K562 (cell line): ENCODE results near the gene CLGN. TPM values are rescaled to one million over a fixed set of nuclear protein-coding genes. Genes with fewer than 3 reads are reported as not detected.

Experiments used
- BMI1 ChIP-seq: fragments of 150-350 bp; IDR thresholded peaks from 2 replicates; pipeline ENCODE4 v1.6.1; 2014; ENCODE audit warnings: low read length
- CHD4 ChIP-seq: fragments of 200-600 bp; sonication (generic); IDR thresholded peaks from 3 replicates; pipeline ENCODE4 v1.6.1; 2012; ENCODE audit warnings: low read depth, mild to moderate bottlenecking, mixed read lengths, low read length, inconsistent platforms; ENCODE audit not compliant: insufficient read depth, insufficient replicate concordance, poor library complexity, severe bottlenecking
- HMBOX1 ChIP-seq: sonication (generic); IDR thresholded peaks from 2 replicates; pipeline ENCODE4 v1.6.1; 2016
- MCM2 ChIP-seq: fragments of 450-650 bp; IDR thresholded peaks from 2 replicates; pipeline ENCODE4 v1.6.1; 2017; ENCODE audit warnings: low read depth, mild to moderate bottlenecking
- MITF ChIP-seq: IDR thresholded peaks from 2 replicates; pipeline ENCODE4 v1.6.1; 2014; ENCODE audit warnings: antibody characterized with exemption
- NBN ChIP-seq: fragments of 450-650 bp; IDR thresholded peaks from 2 replicates; pipeline ENCODE4 v1.6.1; 2016; ENCODE audit warnings: low read depth, mild to moderate bottlenecking
- NFE2 ChIP-seq: IDR thresholded peaks from 2 replicates; pipeline ENCODE4 v1.6.1; 2014; ENCODE audit warnings: antibody characterized with exemption, low read depth
- PPARD ChIP-seq: fragments of 250-450 bp; sonication (Bioruptor Pico); IDR thresholded peaks from 2 replicates; pipeline ENCODE4 v1.8.0; 2022; ENCODE audit warnings: inconsistent platforms, mild to moderate bottlenecking, moderate library complexity
- RBM39 ChIP-seq: fragments of 200-400 bp; formaldehyde crosslinking; optimal IDR thresholded peaks from 2 replicates; pipeline ENCODE3; 2018; ENCODE audit warnings: low read depth, low read length
- SAFB ChIP-seq: fragments of 200-400 bp; formaldehyde crosslinking; IDR thresholded peaks from 2 replicates; pipeline ENCODE4 v1.6.1; 2017; ENCODE audit warnings: low read depth, low read length, borderline replicate concordance
- STAT5B ChIP-seq: fragments of 250-450 bp; sonication (Bioruptor Pico); IDR thresholded peaks from 2 replicates; pipeline ENCODE4 v1.8.0; 2021; ENCODE audit warnings: mild to moderate bottlenecking, inconsistent platforms
- ZNF165 ChIP-seq: fragments of 250-450 bp; sonication (Bioruptor Pico); IDR thresholded peaks from 2 replicates; pipeline ENCODE4 v1.4.0; 2020; ENCODE audit warnings: borderline replicate concordance
- ZNF212 ChIP-seq: fragments of 450-650 bp; formaldehyde crosslinking; IDR thresholded peaks from 2 replicates; pipeline ENCODE4 v1.4.0; 2020; ENCODE audit warnings: mild to moderate bottlenecking
- polyA plus RNA-seq, 8 experiments: library from polyadenylated mRNA; depleted of rRNA in 4 of 8; stranded (reverse) in 5 of 8; unstranded in 3 of 8; fragments of >200 nt; fragmentation: Nextera tagmentation in 2 of 8; fragmentation: Illumina TruSeq in 1 of 8; extraction: Ambion mirVana in 2 of 8; extraction: Trizol in 1 of 8; gene quantifications; 2 replicates each; pipeline versions ENCODE4 v1.2.1 to v1.2.3, GENCODE V29; 2011 to 2014; ENCODE audit warnings: inconsistent platforms in 1 of 8, missing spikeins in 1 of 8
- total RNA-seq, 7 experiments: library from RNA; depleted of rRNA in 6 of 7; stranded (reverse); fragments of >200 nt in 6 of 7; fragmentation: Illumina TruSeq in 2 of 7; extraction: Trizol in 2 of 7; gene quantifications; 2 replicates each; pipeline versions ENCODE4 v1.2.1 to v1.2.3, GENCODE V29; 2011 to 2021; ENCODE audit warnings: low replicate concordance in 1 of 7
- TF ChIP-seq, protein P1 (sequence below), 3 experiments: IDR thresholded peaks in 2 of 3; conservative IDR thresholded peaks in 1 of 3; 2 replicates each; pipeline ENCODE4 v1.5.1; 2011 to 2012; ENCODE audit warnings: low read length in 3 of 3, mild to moderate bottlenecking in 3 of 3, control low read depth in 2 of 3, improper control_type of control experiment in 1 of 3, inconsistent platforms in 1 of 3, low read depth in 1 of 3, mixed read lengths in 1 of 3, moderate library complexity in 1 of 3; ENCODE audit not compliant: insufficient read depth in 2 of 3
- TF ChIP-seq, protein P2 (sequence below): IDR thresholded peaks from 3 replicates; pipeline ENCODE4 v1.6.1; 2011; ENCODE audit warnings: borderline replicate concordance, mild to moderate bottlenecking; ENCODE audit not compliant: insufficient read length, insufficient read depth
- TF ChIP-seq, protein P3 (sequence below): fragments of 450-650 bp; IDR thresholded peaks from 2 replicates; pipeline ENCODE4 v1.6.1; 2017; ENCODE audit warnings: antibody characterized with exemption, mild to moderate bottlenecking
- TF ChIP-seq, protein P4 (sequence below): IDR thresholded peaks from 2 replicates; pipeline ENCODE4 v1.6.1; 2011; ENCODE audit not compliant: insufficient read length; ENCODE audit errors: extremely low read depth

The CLGN gene
- total and polyA plus RNA-seq, 9 of the 15 experiments (the other 6 are each of a cell fraction or from before 2014, with no cell fraction given): 0.22 to 3.6 (median 2.7) TPM

DNA sequence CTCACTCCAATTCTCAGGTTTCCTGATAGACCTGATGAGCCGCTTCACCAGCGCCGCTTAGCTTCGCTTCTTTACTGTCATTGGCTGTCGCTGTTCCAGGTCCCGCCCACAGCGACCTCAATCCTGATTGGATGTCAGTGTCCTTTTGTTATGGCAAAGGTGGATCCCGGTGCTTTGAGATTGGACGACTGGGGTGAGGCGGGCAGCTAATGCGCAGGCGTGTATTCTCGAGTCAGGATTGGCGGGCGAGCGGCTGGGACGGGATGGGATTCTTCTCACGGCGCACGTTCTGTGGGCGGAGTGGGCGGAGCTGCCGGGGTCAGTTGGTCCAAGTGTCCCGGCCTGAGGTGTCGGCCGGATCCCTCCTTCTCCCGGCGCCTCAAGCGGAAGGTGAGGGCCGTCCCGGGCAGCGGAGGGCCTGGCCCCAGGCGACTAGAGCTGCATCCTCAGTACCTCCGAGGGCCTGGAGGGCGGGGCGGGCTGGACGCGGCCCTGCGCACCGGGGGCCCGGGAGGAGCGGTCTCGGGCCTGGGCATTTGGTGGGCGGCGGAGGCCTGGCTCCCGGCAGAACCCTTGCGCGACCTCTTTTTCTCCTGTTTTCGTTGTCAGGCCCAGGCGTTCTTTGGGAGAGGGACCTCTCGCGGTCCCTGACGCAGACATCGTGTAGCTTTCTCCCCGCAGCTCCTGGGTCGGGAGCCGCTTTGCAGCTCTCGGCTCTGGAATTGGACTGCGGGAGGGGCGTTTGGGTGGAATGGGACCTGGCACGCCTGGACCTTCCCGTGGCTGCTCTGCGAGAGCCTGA, 53.9 kb downstream of the CLGN start, which contains the start of gene SCOC (continued):
- TF ChIP-seq, protein P1, sequence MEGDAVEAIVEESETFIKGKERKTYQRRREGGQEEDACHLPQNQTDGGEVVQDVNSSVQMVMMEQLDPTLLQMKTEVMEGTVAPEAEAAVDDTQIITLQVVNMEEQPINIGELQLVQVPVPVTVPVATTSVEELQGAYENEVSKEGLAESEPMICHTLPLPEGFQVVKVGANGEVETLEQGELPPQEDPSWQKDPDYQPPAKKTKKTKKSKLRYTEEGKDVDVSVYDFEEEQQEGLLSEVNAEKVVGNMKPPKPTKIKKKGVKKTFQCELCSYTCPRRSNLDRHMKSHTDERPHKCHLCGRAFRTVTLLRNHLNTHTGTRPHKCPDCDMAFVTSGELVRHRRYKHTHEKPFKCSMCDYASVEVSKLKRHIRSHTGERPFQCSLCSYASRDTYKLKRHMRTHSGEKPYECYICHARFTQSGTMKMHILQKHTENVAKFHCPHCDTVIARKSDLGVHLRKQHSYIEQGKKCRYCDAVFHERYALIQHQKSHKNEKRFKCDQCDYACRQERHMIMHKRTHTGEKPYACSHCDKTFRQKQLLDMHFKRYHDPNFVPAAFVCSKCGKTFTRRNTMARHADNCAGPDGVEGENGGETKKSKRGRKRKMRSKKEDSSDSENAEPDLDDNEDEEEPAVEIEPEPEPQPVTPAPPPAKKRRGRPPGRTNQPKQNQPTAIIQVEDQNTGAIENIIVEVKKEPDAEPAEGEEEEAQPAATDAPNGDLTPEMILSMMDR (IDR thresholded peaks at IDR 0.05 in 2 of 3, conservative IDR thresholded peaks at IDR 0.05 in 1 of 3; ENCODE audit: insufficient read depth in 2 of 3, low read depth in 1 of 3, low read length in 3 of 3): no peak
- TF ChIP-seq SAFB (no peak), BMI1 (no peak), NBN (no peak), HMBOX1 (no peak), PPARD (no peak), MCM2 (no peak), MITF (no peak), RBM39 (no peak), CHD4 (no peak), STAT5B (CRISPR knock-in tag) (no peak), NFE2 (no peak), ZNF165 (no peak), ZNF212 (no peak)
- TF ChIP-seq, protein P2, sequence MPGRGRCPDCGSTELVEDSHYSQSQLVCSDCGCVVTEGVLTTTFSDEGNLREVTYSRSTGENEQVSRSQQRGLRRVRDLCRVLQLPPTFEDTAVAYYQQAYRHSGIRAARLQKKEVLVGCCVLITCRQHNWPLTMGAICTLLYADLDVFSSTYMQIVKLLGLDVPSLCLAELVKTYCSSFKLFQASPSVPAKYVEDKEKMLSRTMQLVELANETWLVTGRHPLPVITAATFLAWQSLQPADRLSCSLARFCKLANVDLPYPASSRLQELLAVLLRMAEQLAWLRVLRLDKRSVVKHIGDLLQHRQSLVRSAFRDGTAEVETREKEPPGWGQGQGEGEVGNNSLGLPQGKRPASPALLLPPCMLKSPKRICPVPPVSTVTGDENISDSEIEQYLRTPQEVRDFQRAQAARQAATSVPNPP: no peak
- TF ChIP-seq, protein P3, sequence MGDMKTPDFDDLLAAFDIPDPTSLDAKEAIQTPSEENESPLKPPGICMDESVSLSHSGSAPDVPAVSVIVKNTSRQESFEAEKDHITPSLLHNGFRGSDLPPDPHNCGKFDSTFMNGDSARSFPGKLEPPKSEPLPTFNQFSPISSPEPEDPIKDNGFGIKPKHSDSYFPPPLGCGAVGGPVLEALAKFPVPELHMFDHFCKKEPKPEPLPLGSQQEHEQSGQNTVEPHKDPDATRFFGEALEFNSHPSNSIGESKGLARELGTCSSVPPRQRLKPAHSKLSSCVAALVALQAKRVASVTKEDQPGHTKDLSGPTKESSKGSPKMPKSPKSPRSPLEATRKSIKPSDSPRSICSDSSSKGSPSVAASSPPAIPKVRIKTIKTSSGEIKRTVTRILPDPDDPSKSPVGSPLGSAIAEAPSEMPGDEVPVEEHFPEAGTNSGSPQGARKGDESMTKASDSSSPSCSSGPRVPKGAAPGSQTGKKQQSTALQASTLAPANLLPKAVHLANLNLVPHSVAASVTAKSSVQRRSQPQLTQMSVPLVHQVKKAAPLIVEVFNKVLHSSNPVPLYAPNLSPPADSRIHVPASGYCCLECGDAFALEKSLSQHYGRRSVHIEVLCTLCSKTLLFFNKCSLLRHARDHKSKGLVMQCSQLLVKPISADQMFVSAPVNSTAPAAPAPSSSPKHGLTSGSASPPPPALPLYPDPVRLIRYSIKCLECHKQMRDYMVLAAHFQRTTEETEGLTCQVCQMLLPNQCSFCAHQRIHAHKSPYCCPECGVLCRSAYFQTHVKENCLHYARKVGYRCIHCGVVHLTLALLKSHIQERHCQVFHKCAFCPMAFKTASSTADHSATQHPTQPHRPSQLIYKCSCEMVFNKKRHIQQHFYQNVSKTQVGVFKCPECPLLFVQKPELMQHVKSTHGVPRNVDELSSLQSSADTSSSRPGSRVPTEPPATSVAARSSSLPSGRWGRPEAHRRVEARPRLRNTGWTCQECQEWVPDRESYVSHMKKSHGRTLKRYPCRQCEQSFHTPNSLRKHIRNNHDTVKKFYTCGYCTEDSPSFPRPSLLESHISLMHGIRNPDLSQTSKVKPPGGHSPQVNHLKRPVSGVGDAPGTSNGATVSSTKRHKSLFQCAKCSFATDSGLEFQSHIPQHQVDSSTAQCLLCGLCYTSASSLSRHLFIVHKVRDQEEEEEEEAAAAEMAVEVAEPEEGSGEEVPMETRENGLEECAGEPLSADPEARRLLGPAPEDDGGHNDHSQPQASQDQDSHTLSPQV: no peak
- TF ChIP-seq, protein P4, sequence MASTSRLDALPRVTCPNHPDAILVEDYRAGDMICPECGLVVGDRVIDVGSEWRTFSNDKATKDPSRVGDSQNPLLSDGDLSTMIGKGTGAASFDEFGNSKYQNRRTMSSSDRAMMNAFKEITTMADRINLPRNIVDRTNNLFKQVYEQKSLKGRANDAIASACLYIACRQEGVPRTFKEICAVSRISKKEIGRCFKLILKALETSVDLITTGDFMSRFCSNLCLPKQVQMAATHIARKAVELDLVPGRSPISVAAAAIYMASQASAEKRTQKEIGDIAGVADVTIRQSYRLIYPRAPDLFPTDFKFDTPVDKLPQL: no peak
